ENCODE results near the gene CEP83.

The CEP83 gene

DNA sequence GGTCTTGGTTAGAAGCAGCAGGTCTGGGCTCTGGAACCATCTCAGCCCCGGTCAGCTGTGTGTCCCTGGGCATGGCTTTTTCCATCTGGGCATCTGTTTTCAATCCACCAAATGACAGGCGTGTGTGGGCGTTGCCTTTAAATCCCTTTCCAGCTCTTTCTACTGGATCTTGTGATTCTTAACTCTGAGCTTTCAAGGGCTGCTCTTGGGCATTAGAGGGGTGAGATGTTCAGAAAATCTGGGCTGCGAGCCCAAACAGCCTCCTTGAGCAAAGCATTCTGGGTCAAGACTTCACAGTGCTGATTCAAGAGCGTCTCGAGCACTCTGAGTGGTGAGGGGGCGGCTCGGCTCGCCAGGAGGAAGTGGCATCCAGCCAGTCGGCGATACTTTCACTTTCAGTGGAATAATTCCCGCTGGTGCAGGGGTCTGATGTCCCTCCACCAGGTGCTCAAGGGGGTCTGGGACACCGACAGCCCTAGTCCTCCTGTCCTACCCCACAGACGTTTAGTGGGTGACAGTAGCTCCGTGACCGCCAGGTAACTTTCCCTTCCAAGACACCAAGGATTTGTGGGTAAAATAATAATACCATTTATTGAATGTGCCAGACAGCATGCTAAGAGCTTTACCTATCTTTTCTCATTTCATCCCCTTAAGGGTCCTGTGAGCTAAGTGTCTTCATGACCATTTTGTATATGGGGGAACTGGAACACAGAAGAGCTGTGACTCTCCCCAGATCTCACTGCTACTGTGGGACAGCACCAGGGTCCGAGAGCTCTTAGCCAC lies 197.2 kb downstream of the CEP83 start:
- H3K27me3 ChIP-seq (ENCODE audit: low read length), result no peaks in the 10 kb centered on the region
- peak overlapping the region; percentile 14 for H3K4me3 ChIP-seq (ENCODE audit: insufficient read depth, low read length, poor library complexity, severe bottlenecking)
- no peaks in the 10 kb centered on the region for H4K20me1 ChIP-seq (ENCODE audit: low read depth, low read length)
- no peaks in the 10 kb centered on the region for H3K9me3 ChIP-seq (ENCODE audit: insufficient read depth, low read length)
- H3K36me3 ChIP-seq (ENCODE audit: low read length), result no peaks in the 10 kb centered on the region; the same call in 1 of the 2 replicates
- no peaks in the 10 kb centered on the region for H3K79me2 ChIP-seq (ENCODE audit: insufficient read depth, low read length)
- peak overlapping the region; percentile 47 for H3K4me2 ChIP-seq (ENCODE audit: low read depth, low read length, poor library complexity, severe bottlenecking)
- H3K9ac ChIP-seq (ENCODE audit: low read length), result peak overlapping the region; percentile 35; the same call in 1 of the 2 replicates
- H3K27ac ChIP-seq (ENCODE audit: low read depth, low read length), result 0 out of 2 replicates have a peak overlapping the region, but pooled peaks have one; percentile 6
- TF ChIP-seq CTCF (IDR thresholded peaks at IDR 0.05; ENCODE audit: insufficient read depth, low read length, poor library complexity, severe bottlenecking), result no peak
- no peak for TF ChIP-seq EZH2phosphoT487 (conservative IDR thresholded peaks at IDR 0.05; ENCODE audit: low read length)
- peak overlapping the region; percentile 73 for H2AFZ ChIP-seq (ENCODE audit: low read depth, low read length, severe bottlenecking)
- H3K9me2 ChIP-seq (replicated peaks; ENCODE audit: insufficient read depth, low read length), result no peaks in the 10 kb centered on the region
- H3F3A ChIP-seq (ENCODE audit: insufficient read depth), result peaks cover 9% of the 10 kb centered on the region

GRCh38 chr12:94261786-94262185 lies 197.9 kb downstream of the CEP83 start:
- Histone ChIP-seq H4K20me1 (ENCODE audit: low read depth, low read length) (no peaks in the 10 kb centered on the region), H3K4me2 (ENCODE audit: low read depth, low read length, poor library complexity, severe bottlenecking) (peak overlapping the region; percentile 47), H3K9me2 (replicated peaks; ENCODE audit: insufficient read depth, low read length) (no peaks in the 10 kb centered on the region), H2AFZ (ENCODE audit: low read depth, low read length, severe bottlenecking) (peak overlapping the region; percentile 73), H3K36me3 (ENCODE audit: low read length) (no peaks in the 10 kb centered on the region; the same call in 1 of the 2 replicates), H3F3A (ENCODE audit: insufficient read depth) (peaks cover 15% of the 10 kb centered on the region), H3K27me3 (ENCODE audit: low read length) (no peaks in the 10 kb centered on the region), H3K4me3 (ENCODE audit: insufficient read depth, low read length, poor library complexity, severe bottlenecking) (peak overlapping the region; percentile 14), H3K9me3 (ENCODE audit: insufficient read depth, low read length) (no peaks in the 10 kb centered on the region), H3K27ac (ENCODE audit: low read depth, low read length) (0 out of 2 replicates have a peak overlapping the region, but pooled peaks have one; percentile 6), H3K79me2 (ENCODE audit: insufficient read depth, low read length) (no peaks in the 10 kb centered on the region), H3K9ac (ENCODE audit: low read length) (peak overlapping the region; percentile 35; the same call in 1 of the 2 replicates)
- TF ChIP-seq CTCF (IDR thresholded peaks at IDR 0.05; ENCODE audit: insufficient read depth, low read length, poor library complexity, severe bottlenecking) (no peak), EZH2phosphoT487 (conservative IDR thresholded peaks at IDR 0.05; ENCODE audit: low read length) (no peak)

GRCh38 chr12:94261119-94261518 lies 198.5 kb downstream of the CEP83 start:
- H3K27ac ChIP-seq (ENCODE audit: low read depth, low read length), result no peak overlapping the region
- no peak overlapping the region for H3K4me3 ChIP-seq (ENCODE audit: insufficient read depth, low read length, poor library complexity, severe bottlenecking)
- no peak overlapping the region for H2AFZ ChIP-seq (ENCODE audit: low read depth, low read length, severe bottlenecking)
- H3K36me3 ChIP-seq (ENCODE audit: low read length), result no peaks in the 10 kb centered on the region; the same call in 1 of the 2 replicates
- no peaks in the 10 kb centered on the region for H3K9me2 ChIP-seq (replicated peaks; ENCODE audit: insufficient read depth, low read length)
- H3K4me2 ChIP-seq (ENCODE audit: low read depth, low read length, poor library complexity, severe bottlenecking), result no peak overlapping the region
- H3K9ac ChIP-seq (ENCODE audit: low read length), result no peak overlapping the region
- no peaks in the 10 kb centered on the region for H3K79me2 ChIP-seq (ENCODE audit: insufficient read depth, low read length)
- no peaks in the 10 kb centered on the region for H3K9me3 ChIP-seq (ENCODE audit: insufficient read depth, low read length)
- no peaks in the 10 kb centered on the region for H4K20me1 ChIP-seq (ENCODE audit: low read depth, low read length)
- H3F3A ChIP-seq (ENCODE audit: insufficient read depth), result peaks cover 17% of the 10 kb centered on the region
- TF ChIP-seq EZH2phosphoT487 (conservative IDR thresholded peaks at IDR 0.05; ENCODE audit: low read length) (no peak), CTCF (IDR thresholded peaks at IDR 0.05; ENCODE audit: insufficient read depth, low read length, poor library complexity, severe bottlenecking) (no peak)
- H3K27me3 ChIP-seq (ENCODE audit: low read length), result no peaks in the 10 kb centered on the region
